ENCODE data around the gene ENPP6.

ENPP6 gene

DNA sequence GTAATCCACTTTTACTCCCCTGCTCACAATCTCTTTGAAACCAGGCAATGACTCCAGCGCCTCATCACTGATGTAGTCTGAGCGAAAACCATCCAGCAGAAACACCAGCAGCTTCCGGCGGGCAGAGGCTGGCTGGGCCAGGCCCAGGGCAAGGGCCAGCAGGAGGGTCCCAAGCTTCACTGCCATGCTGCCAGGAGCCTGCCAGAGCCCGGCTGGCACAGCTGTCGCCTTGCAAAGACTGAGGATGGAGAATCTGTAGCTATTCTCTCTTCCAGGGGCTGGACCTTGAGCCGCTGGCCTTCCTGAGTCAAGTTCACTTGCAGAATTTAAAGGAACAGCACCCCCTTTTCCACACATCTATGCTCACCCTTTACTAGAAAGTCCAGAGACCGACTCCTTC lies at the start of gene ENPP6:
ENPP6 (minus strand) TSS at position 240 of the 400 bp plus-strand sequence; CDS start at position 186, 54 bp downstream.
- DNase-seq: no peak

DNA sequence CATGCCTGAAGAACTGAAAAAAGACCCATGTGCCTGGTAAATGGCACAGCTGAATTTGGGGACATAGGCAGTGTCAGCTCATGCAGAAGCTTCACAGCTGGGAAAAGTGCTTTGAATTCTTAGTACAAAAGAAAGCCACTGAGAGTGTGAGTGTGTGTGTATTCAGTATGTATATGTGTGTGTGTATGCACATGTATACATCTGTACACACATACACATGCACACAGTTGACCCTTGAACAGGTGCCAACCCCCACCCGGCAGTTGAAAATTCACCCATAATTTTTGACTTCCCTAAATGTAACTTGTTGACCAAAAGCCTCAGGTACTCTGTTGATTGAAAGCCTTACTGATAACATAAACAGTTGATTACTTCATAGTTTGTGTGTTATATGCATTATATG lies 49.5 kb upstream of the ENPP6 start:
- peak; percentile 43 for DNase-seq

DNA sequence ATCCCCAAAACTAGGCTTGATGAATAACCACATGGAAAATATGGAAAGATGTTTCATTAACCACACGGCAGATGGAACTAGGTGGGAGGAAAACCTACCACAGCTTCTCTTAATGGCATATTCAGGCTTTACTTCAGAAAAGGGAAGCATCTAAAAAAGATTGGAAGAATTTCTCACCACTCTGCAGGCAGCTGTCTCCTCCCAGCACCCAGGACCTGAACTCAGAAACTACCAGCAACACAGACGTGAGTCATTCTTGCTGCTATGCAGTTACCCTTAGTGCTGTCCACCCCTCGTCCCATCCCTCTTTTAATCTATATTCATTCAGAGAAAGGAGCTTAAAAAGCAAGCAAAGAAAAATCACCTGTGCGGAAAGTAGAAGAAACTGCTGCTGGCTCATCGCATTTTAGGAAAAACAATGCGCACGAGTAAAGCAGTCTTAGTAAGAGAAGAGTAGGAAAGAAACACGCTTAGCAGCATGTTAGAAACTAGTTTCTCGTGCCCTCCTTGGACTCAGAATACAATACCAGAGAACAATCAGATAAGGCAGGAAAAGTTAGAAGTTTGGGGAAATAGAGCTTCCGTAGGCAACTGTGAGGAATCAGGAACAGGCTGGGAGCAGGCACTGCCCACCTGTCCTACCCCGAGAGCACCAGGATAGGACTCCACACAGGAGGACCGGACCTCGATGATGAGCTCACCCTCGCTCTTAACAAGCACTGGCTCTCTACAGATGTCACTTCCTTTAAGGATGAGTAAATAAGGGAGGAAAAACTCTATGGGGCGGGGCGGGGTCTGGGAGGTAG lies 48.1 kb upstream of the ENPP6 start:
- DNase-seq: peak; percentile 74

DNA sequence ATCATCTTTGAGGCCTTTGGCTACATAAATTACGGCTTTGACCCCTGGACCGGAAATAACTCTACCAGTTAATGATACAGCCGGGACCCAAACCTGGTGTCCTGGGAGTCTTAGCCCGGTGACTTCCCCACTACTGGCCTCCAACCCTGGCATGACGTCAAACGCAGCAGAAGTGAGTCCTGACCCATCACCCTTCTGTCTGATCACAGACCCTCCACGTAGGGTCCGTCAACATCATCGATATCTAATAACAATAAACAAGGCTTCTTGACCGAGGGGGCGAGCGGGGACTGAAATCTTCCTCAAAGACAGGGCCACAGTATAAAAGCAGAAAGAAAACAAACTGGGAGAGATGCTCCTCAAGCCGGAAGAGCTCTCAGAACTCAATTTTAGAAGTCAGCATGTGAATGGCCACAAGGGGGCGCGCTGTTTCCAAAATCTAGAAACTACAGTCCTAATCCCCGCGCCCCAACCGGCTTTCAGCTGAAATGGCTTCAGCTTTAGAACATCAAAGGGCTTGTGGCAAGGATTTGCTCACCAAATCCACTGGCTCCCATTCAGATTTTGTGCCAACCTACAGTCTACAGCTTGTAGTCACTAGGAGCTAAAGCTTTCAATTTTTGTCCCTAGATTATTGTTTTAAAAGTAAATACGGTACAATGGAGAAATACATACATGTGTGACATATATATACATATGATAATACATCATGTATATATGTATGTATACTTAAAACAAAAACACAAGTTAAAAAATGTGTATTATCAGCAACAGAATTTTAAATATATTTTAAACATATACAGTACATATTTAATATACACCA lies 46.4 kb upstream of the ENPP6 start:
- DNase-seq: peak; percentile 92

DNA sequence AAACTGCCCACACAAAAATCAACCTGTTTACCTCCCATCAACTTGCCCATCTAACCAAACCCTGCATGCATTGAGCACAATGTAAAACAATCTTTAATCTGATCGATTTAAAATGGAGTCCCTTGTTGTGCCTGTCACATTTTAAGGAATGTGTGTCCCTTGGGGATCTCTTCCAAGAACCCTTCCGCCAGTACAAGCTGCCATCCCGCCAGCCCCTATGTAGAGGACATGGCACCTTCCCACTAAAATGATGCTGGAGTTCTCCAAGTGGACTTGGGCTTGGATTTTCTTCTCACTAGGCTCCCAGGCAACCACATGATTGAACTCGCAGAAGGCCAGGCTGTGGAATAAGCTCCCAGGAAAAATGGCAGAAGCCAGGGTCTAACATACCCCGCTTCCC lies 45.8 kb upstream of the ENPP6 start:
- DNase-seq: no peak

DNA sequence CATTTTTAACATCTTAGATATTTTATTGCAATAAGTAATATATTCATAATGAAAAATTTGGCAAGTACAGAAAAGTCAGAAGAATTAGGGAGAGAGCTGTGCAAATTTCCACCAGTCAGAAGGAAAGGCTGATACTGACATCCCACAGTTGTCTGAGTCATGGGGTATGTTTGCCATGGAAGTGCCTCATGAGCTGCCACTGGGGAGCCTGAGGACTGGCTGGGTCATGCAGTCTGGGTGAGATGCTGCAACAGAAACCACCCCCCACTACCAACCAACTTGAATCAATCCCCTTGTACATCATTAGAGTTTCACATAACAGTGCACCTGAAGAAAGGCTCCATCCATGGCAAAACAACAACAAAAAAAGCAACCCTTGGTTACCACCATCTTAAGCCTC lies 45.2 kb upstream of the ENPP6 start:
- no peak for DNase-seq

DNA sequence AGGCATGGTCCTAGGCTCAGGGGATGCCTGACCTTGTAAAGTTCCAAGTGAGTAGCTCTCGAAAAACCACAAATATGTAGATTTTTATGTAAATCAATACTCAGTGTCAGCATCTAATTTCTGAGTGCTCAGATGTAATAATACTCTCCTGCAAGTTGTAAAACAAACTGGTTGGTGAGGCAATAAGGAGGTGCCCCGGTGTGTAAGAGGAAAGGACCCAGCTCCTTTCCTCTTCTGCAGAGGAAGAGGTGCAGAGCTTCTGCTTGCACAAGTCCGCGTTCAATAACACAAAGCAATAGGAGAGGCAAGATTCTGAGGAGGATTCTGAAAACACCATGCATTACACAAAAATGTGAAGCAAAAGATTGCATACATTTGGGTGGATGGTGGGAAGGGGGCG lies 43.6 kb upstream of the ENPP6 start:
- no peak for DNase-seq

DNA sequence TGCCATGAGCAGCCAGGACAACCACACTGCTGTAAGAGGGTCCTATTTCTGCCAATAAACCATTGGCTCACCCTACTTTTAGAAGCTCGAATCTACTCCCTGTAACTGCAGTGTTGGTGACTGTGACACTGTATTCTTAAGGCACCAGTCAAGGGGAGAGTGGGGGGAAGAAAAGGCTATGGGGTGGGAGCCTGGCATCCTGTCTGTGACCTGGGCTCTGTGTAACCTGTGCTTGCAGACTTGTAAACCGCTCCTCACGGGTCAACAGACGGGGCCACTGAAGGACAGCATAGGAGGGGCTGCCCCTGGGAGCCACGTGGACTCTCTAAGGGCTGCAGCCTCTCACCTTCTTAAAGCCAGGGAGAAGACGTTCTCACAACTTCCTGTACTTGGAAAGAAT lies 42.2 kb upstream of the ENPP6 start:
- DNase-seq: no peak

DNA sequence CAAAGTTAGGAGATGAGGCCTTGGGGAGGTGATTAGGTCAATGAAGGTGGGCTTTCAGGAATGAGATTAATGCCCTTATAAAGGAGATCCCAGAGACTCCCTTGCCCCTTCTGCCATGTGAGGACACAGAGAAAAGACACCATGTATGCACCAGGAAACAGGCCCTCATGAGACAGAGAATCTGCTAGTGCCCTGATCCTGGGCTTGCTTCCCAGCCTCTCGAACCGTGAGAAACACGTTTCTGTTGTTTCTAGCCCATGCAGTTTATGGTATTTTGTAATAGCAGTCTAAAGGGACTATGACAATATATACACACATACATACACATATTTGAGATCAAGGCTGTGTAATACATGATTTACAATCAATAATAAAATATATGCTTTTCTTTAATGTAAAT lies 41.4 kb upstream of the ENPP6 start:
- no peak for DNase-seq

DNA sequence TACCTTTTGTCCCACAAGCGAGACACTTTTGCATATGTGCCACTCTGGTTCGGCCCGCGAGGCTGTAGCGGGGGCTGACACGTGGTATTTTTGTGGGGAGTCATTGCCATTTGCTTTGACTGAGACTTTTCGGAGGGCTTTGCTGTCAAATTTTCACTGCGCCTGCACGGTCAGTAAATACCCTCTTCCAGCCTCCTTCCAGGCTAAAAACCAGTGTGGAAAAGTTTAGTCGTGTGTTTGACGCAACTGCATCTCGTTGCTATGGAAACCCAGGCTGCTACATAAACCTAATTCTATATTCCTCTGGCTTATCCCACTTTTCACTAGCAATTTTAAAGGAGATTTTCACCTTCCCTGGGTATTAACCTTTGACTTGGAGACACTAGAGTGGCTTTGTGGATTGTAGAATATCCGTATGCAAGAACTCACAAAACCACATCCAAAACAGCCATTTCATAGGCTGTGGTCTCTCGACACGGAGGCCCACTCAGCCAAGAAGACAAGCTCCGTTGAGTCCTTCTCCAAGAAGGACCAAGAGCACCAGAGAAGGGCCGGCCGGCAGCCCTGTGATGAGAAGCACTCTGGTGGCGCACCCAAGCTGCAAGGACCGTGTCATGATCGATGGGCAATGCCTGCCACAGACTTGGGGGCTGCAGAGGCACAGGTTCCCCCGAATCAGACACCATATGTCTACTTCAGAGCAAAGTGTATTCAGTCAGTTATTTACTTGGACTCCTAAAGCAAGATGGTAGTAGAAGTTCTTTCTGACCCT lies 38.4 kb upstream of the ENPP6 start:
- no peak for DNase-seq

DNA sequence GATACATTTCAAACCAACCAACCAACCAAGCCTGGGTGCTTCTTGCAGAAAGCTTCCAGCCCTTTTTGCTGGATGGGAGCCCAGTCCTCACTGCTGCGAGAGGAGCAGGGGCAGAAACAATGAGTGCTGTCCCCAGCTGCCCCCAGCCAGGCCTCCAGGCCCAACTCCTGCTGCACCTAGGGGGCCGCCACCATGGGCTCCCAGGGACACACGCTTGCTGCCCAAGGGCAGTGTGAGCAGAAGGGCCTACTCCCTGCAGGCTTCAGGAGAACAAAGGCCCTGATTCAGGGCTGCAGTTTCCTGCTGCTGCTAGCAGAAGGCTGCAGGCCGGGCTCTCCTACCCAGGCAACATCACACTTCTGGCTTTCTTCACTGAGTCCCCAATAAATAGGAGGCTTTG lies 37.7 kb upstream of the ENPP6 start:
- DNase-seq: no peak

DNA sequence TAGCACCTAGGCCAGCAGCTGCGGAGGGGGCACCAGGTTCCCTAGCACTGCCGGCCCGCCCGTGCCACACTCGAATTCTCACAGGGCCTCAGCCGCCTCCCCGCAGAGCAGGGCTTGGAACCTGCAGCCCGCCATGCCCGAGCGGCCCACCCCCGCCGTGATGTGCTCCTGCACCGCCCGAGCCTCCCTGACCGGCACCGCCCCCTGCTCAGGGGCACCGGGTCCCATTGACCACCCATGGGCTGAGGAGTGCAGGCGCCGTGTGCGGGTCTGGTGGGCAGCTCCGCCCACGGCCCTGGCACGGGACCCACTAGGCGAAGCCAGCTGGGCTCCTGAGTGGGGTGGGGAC lies 35.4 kb upstream of the ENPP6 start:
- no peak for DNase-seq

DNA sequence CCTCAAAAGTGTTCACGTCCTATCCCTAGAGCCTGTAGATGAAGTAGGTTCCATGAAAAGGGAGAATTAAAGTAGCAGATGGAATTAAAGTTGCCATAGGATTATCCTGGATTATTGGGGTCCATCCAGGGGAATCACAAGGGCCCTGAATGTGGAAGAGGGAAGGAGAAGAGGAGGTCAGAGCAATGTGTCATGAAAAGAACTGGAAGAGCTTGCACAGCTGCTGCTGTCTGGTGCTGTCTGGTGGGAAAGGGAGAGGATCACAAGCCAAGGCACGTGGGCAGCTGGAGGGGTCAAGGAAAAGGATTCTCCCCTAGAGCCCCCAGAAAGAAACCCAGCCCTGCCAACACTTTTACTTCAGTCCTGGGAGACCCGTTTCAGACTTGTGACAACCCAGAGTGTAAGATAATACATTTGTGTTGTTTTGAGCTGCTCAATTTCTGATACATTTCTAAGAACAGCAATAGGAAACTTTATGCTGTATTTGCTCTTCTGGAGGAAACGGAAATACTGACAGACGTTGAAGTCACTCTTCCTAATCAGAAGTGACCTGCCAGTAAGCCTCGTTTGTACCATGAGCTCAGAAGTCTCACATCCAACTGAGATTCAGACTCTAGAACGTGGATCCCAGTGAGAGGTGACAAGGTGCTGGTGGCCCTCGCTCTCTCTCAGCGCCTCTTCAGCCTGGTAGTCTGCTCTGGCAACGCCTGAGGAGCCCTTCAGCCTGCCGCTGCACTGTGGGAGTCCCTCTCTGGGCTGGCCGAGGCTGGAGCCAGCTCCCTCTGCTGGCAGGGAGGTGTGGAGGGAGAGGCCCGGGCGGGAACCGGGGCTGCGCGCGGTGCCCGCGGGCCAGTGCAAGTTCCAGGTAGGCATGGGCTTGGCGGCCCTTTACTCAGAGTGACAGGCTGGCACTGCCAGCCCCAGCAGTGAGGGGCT lies 34.7 kb upstream of the ENPP6 start:
- no peak for DNase-seq

DNA sequence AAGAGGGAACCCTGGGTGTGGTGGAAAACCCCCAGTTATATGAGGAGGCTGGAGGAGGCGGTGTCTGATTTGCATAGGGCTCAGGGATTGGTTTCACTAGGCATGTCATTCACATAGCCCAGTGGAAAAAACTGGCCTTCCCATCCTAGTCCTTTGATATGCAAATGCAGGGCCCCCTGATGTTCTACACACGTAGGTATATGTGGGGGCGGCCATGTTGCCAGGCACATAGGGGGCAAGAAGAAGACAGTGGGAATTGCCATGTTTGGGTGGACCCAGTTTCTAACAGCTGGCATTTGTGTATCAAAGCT lies 34.0 kb upstream of the ENPP6 start:
- DNase-seq: no peak

DNA sequence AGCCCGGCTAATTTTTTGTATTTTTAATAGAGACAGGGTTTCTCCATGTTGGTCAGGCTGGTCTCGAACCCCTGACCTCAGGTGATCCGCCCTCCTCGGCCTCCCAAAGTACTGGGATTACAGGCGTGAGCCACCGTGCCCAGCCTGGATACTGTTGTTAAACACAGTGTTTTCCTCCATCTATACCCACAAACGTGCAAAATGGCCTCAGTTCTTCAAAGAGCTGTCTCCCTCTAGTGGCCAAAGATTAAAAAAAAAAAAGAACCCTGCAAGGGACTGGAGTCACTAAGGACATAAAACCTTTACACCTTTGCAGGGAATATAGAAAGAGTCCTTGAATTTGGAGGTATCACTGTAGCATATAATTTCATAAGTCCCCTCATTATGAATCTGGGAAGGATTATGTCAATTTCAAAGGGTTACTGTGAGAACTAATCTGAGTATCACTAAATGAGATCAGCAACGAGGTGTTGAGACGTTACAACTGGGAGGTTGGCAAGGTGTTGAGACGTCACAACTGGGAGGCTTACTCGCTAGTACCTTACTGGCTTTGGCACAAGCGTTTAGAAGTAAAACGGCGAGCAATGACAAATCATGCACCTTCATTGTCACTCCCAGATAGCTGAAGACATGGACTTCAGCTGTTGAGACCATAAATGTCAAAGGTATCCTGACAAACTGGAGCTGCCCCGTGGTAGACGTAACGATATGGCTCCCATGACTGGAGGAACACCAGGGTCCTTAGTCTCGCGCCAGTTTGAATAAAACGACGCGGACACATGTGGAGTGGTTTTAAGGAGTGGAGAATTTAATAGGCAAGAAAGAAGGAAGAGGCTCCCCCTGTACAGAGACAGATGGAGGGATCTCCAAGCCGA lies 33.4 kb upstream of the ENPP6 start:
- peak; percentile 59 for DNase-seq

DNA sequence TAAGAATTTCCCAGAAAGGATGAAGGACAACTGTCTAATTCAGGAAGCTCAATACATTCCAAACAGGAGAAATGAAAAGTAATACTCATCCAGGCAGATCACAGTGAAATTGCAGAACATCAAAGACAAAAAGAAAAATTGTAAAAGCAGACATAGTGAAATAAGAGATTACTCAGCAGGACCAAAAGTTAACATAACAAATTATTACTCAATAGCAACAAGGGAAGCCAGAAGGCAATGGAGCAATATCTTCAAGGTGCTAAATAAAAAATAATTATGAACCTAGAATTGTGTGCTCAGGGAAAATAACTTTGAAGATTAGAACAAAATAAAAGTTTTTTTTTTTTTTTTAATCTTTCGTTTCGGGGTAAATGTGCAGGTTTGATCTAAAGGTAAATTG lies 30.5 kb upstream of the ENPP6 start:
- DNase-seq: no peak

DNA sequence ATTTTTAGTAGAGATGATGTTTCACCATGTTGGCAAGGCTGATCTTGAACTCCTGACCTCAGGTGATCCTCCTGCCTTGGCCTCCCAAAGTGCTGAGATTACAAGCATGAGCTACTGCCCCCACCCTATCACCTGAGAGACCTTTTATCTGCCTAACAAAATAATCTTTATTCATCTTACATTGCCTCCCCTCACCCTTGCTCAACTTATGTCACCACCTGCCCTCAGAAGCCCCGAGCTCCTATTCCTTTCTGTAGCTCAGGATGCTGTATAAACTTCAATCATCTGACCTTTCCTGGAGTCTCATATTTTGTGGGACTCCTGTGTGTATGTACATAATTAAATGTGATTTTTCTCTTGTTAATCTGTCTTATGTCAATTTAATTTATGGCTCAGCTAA lies 29.7 kb upstream of the ENPP6 start:
- no peak for DNase-seq

DNA sequence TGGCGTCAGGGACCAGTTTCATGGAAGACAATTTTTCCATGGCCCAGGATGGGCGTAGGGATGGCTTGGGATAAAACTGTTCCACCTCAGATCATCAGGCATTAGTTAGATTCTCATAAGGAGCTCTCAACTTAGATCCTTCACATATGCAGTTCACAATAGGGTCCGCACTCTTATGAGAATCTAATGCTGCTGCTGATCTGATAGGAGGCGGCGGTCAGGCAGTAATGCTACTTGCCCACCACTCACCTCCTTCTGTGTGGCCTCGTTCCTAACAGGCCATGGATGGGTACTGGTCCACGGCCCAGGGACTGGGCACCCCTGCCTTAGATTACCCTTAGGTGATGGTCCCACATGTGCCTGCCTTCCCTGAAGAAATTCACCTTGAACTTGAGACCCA lies 28.8 kb upstream of the ENPP6 start:
- DNase-seq: no peak

DNA sequence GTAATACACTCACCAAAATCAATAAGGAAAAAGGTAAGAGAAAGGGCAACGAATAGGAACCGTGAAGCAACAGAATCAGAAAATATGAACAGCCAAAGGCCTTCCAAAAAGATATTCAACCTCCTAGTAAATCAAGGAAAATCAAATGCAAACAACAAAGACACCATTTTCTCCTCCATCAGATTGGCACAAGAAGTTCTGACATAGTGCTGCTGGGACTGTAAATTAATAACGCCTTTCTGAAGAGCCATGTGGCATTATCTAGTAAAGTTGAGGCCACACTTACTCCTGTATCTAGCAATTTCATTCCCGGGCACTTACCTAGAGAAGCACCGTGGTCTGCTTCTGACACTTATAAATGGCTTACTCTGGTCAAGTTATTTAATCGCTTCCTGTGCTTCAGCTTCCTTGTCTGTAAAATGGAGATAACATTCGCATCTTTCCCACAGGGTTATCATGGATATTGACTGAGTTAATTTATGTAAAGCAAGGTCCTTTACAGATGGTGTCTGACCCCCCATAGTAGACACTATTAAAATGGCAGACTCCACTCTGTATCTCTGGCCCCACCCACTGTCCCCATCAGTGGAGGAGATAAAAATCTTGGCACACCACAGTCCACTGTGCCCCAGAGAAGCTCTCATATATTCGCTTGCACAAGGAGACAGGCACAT lies 20.5 kb upstream of the ENPP6 start:
- no peak for DNase-seq

DNA sequence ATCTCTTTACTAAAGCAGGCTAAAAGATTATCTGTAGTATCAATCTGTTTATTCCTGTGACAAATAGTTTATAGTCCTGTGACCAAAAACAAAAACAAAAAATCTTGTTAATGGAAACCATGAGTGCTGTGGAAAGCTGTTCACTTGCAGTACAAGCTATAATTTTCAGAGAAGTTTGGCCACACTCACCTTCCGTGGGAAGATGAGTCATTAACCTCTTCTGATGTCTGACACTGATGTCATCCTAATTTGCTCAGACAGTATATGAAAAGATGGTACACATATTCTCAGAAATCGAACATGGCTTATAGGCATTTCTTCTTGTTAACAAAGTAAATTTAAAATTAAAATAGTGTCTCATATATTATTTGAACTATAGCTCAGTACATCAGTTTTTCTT lies 19.9 kb upstream of the ENPP6 start:
- no peak for DNase-seq

DNA sequence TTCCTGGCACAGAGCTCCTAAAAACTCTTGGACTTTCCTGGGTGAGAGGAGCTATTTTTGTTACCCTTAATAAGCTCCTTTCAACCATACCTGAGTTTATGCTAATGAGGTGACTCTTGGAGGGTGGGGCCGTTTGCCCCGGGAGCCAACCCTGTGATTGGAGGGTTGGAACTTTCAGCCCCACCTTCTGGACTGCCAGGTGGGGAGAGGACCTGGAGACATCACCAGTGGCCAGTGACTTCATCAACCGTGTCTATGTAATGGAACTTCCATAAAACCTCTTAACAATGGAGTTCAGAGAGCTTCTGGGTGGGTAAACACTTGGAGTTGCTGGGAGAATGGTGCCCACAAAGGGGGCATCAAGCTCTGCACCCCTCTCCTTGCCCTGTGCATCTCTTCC lies 17.9 kb upstream of the ENPP6 start:
- no peak for DNase-seq
